Fibroblast of lung (primary cell): ENCODE data around the gene LHFPL6. TPM values are rescaled to one million over a fixed set of nuclear protein-coding genes. Genes with fewer than 3 reads are reported as not detected.
A peak's percentile ranks its signal among the peaks of the same experiment; 100 is the strongest.

Experiments used
- DNase-seq, 2 donors: peaks; one replicate each; pipeline versions ENCODE4 v3.0.0 to v3.0.0-alpha.2; 2010; ENCODE audit warnings: low read depth in 2 of 2
- H2AFZ ChIP-seq: 2 replicates; pipeline ENCODE4 v1.5.1; 2012; ENCODE audit warnings: low read length, control low read depth, inconsistent platforms
- H3K27ac ChIP-seq: 2 replicates; pipeline ENCODE4 v1.5.1; 2011; ENCODE audit warnings: low read length, control low read depth; ENCODE audit not compliant: insufficient read depth
- H3K27me3 ChIP-seq: 2 replicates; pipeline ENCODE4 v1.5.1; 2011; ENCODE audit warnings: mild to moderate bottlenecking, low read length; ENCODE audit not compliant: control insufficient read depth, insufficient read depth
- H3K36me3 ChIP-seq: 2 replicates; pipeline ENCODE4 v1.5.1; 2011; ENCODE audit warnings: low read length; ENCODE audit not compliant: control insufficient read depth, insufficient read depth
- H3K4me1 ChIP-seq: 2 replicates; pipeline ENCODE4 v1.5.1; 2011; ENCODE audit warnings: low read length; ENCODE audit not compliant: control insufficient read depth, insufficient read depth; ENCODE audit errors: extremely low read depth
- H3K4me2 ChIP-seq: 2 replicates; pipeline ENCODE4 v1.5.1; 2011; ENCODE audit warnings: low read length, control low read depth; ENCODE audit not compliant: insufficient read depth; ENCODE audit errors: extremely low read depth
- H3K4me3 ChIP-seq, 4 experiments: fragments of 200-600 bp in 1 of 4; sonication (generic) in 1 of 4; replicated peaks in 1 of 4; 2 replicates each; pipeline ENCODE4 v1.5.1; 2011 to 2016; ENCODE audit warnings: low read length in 4 of 4, low read depth in 3 of 4, mild to moderate bottlenecking in 3 of 4, control low read depth in 2 of 4, inconsistent platforms in 1 of 4, mixed read lengths in 1 of 4; ENCODE audit not compliant: insufficient read depth in 1 of 4; ENCODE audit errors: control extremely low read depth in 1 of 4
- H3K79me2 ChIP-seq: 2 replicates; pipeline ENCODE4 v1.5.1; 2012; ENCODE audit warnings: mild to moderate bottlenecking, low read length, inconsistent platforms; ENCODE audit not compliant: control insufficient read depth, insufficient read depth
- H3K9ac ChIP-seq: 2 replicates; pipeline ENCODE4 v1.5.1; 2011; ENCODE audit warnings: mild to moderate bottlenecking, low read length, control low read depth; ENCODE audit not compliant: insufficient read depth
- H3K9me3 ChIP-seq: 2 replicates; pipeline ENCODE4 v1.5.1; 2012; ENCODE audit warnings: low read depth, low read length; ENCODE audit not compliant: control insufficient read depth, insufficient read depth
- H4K20me1 ChIP-seq: 2 replicates; pipeline ENCODE4 v1.5.1; 2011; ENCODE audit warnings: low read length; ENCODE audit not compliant: control insufficient read depth, insufficient read depth; ENCODE audit errors: extremely low read depth
- EZH2 ChIP-seq: IDR thresholded peaks from 2 replicates; pipeline ENCODE4 v1.5.1; 2012; ENCODE audit warnings: low read length, control low read depth, mild to moderate bottlenecking; ENCODE audit errors: missing control alignments
- polyA plus RNA-seq, 2 donors: library from polyadenylated mRNA; depleted of rRNA in 1 of 2; stranded (reverse) in 1 of 2; unstranded in 1 of 2; fragments of >200 nt; gene quantifications; 2 replicates each; pipeline ENCODE4 v1.2.1, GENCODE V29; 2011 to 2012; ENCODE audit warnings: missing spikeins in 1 of 2
- total RNA-seq: library from RNA; depleted of rRNA; stranded (reverse); fragments of >200 nt; gene quantifications from 2 replicates; pipeline ENCODE4 v1.2.1, GENCODE V29; 2014
- TF ChIP-seq, protein P1 (sequence below), 2 donors: IDR thresholded peaks in 1 of 2; conservative IDR thresholded peaks in 1 of 2; 1 replicate in 1 of 2; 2 replicates in 1 of 2; pipeline ENCODE4 v1.5.1; 2011 to 2012; ENCODE audit warnings: low read length in 2 of 2, control low read depth in 1 of 2, inconsistent platforms in 1 of 2, low read depth in 1 of 2, mild to moderate bottlenecking in 1 of 2

The LHFPL6 gene
- total and polyA plus RNA-seq, 2 donors (not counting 1 experiment from before 2014, with no cell fraction given), result 42.4 to 86.8 TPM

DNA sequence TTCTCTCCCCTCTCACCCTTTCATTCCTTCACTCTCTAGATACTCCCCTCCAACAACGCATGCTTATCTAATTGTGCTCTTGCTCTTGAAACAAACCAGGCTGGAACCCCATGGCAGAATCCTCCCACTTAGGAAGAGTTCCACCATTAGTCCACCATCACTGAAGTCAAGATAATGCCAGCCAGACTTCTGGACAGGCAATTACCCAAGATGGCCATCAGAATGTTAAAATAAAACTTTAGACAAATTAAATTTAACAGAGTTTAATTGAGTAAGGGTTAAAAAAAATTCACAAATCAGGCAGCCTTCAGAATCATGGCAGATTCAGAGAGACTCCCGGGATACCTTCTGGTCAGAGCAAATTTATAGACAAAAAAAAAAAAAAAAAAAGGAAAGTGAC lies 221.5 kb downstream of the LHFPL6 start:
- TF ChIP-seq, protein P1, sequence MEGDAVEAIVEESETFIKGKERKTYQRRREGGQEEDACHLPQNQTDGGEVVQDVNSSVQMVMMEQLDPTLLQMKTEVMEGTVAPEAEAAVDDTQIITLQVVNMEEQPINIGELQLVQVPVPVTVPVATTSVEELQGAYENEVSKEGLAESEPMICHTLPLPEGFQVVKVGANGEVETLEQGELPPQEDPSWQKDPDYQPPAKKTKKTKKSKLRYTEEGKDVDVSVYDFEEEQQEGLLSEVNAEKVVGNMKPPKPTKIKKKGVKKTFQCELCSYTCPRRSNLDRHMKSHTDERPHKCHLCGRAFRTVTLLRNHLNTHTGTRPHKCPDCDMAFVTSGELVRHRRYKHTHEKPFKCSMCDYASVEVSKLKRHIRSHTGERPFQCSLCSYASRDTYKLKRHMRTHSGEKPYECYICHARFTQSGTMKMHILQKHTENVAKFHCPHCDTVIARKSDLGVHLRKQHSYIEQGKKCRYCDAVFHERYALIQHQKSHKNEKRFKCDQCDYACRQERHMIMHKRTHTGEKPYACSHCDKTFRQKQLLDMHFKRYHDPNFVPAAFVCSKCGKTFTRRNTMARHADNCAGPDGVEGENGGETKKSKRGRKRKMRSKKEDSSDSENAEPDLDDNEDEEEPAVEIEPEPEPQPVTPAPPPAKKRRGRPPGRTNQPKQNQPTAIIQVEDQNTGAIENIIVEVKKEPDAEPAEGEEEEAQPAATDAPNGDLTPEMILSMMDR (conservative IDR thresholded peaks at IDR 0.05 in 1 of 2, IDR thresholded peaks at IDR 0.05 in 1 of 2; ENCODE audit: low read depth in 1 of 2, low read length in 2 of 2), result no peak
- no peak for TF ChIP-seq EZH2
- H4K20me1 ChIP-seq, result no peaks in the 10 kb centered on the region

DNA sequence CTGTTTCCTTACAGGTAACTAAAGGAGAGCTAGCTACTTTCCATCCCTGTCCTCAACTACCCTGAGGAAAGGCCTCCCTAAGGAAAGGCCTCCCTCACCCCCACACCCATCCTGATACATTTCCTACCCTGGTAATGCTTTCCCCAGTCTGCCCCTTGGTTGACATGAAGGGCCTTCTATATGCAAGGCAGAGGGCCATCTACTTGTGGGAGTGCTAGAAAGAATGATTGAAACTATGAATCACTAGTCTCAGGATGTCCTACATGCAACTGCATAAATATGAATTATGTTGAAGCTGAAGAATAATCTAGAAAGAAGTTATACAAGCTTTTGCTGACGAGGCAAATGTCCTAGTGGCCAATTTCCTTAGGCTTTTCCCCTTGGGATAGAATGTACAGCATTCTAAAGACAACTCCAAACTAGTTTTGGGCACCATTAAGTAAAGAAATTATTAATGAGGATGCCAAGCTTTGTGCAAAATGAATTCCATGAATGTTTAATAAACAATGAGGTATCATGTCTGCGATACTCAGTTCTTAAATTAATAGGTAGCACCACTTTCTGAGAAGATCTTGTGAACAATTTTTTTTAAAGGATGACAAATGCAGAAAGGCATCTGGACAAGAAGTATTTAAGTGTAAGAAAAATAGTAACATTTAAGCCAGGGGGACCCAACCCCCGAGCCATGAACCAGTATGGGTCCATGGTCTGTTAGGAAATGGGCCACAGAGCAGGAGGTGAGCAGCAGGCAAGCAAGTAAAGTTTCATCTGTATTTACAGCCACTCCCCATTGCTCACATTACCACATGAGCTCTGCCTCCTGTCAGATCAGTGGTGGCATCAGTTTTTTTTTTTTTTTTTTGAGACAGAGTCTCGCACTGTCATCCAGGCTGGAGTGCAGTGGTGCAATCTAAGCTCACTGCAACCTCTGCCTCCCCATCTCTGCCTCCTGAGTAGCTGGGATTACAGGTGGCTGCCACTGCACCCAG lies 223.0 kb downstream of the LHFPL6 start:
- Histone ChIP-seq H3K79me2 (no peaks in the 10 kb centered on the region), H3K27me3 (no peaks in the 10 kb centered on the region), H2AFZ (no peak overlapping the region), H3K9ac (no peak overlapping the region), H3K4me1 (no peaks in the 10 kb centered on the region), H4K20me1 (no peaks in the 10 kb centered on the region), H3K27ac (no peak overlapping the region), H3K36me3 (no peaks in the 10 kb centered on the region), H3K4me3 (no peak overlapping the region), H3K4me2 (no peak overlapping the region), H3K9me3 (no peaks in the 10 kb centered on the region)
- TF ChIP-seq EZH2, result no peak
- TF ChIP-seq, protein P1 (conservative IDR thresholded peaks at IDR 0.05 in 1 of 2, IDR thresholded peaks at IDR 0.05 in 1 of 2; ENCODE audit: low read depth in 1 of 2, low read length in 2 of 2), result no peak
- peak in 1 of 2 donors; percentile 46 for DNase-seq

More for the DNA sequence above, 221.5 kb downstream of the LHFPL6 start:
- H3K27ac ChIP-seq, result no peak overlapping the region
- no peaks in the 10 kb centered on the region for H3K79me2 ChIP-seq
- H3K4me1 ChIP-seq, result no peaks in the 10 kb centered on the region
- H3K9me3 ChIP-seq, result no peaks in the 10 kb centered on the region
- no peak overlapping the region for H3K4me2 ChIP-seq
- no peak for DNase-seq
- no peak overlapping the region for H3K4me3 ChIP-seq
- no peaks in the 10 kb centered on the region for H3K36me3 ChIP-seq
- no peaks in the 10 kb centered on the region for H3K27me3 ChIP-seq
- H2AFZ ChIP-seq, result no peak overlapping the region
- no peak overlapping the region for H3K9ac ChIP-seq

DNA sequence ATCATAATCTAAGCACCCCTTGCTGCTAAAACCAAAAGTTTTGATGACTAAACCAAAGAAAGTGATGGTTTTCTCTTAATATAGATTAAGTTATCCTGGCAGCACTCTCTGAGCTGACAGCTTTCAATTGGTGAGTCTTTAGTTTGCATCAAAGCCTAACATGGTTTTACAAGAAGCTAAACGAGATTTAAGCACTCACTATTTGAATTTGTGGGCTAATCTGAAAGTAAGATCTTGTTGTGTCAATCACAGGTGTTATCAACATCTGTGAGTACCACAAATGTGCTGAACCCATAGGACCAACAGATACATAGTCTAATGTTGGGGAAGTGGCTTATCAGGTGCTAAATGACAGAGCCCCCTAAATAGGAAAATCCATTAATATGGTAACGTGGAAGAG lies 223.9 kb downstream of the LHFPL6 start:
- TF ChIP-seq, protein P1 (conservative IDR thresholded peaks at IDR 0.05 in 1 of 2, IDR thresholded peaks at IDR 0.05 in 1 of 2; ENCODE audit: low read depth in 1 of 2, low read length in 2 of 2), result no peak
- TF ChIP-seq EZH2, result no peak
- no peak overlapping the region for H2AFZ ChIP-seq
- H3K4me3 ChIP-seq, result no peak overlapping the region
- no peak for DNase-seq
- H4K20me1 ChIP-seq, result no peaks in the 10 kb centered on the region
- no peak overlapping the region for H3K4me2 ChIP-seq
- H3K4me1 ChIP-seq, result no peaks in the 10 kb centered on the region
- H3K79me2 ChIP-seq, result no peaks in the 10 kb centered on the region
- no peak overlapping the region for H3K9ac ChIP-seq
- H3K27ac ChIP-seq, result no peak overlapping the region
- H3K36me3 ChIP-seq, result no peaks in the 10 kb centered on the region
- H3K9me3 ChIP-seq, result no peaks in the 10 kb centered on the region
- no peaks in the 10 kb centered on the region for H3K27me3 ChIP-seq
